Measurements from ENCODE around the gene SPAG5.

SPAG5 gene

DNA sequence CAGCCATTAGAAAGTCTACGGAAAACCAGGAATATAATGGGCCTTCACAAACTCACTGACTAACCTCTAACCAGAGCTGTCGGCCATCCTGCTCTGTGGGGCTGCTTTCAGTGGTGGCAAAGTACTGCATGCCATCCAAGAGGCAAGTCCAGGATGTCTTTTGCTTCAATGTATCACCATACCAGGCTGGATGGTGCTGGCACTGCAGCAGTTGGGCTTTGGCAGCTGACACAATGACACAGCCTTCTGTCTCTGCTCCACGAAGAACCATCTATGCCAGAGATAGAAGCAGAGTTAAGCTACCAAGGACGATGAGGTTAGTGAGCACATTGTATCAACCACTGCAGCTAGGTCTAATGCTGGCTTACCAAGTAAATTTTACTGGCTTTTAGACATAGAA is 24.9 kb upstream of the SPAG5 start:
- Histone ChIP-seq H3K27ac (ENCODE audit: low read depth, low read length) (no peak overlapping the region), H3K79me2 (ENCODE audit: control insufficient read depth, insufficient read depth, low read length, unreplicated experiment) (no peaks in the 10 kb centered on the region), H2AFZ (ENCODE audit: low read length, unreplicated experiment) (no peak overlapping the region), H3K4me1 (ENCODE audit: control insufficient read depth, insufficient read depth, low read length, unreplicated experiment) (no peaks in the 10 kb centered on the region), H3K36me3 (ENCODE audit: insufficient read depth, low read length) (peaks cover 41% of the 10 kb centered on the region), H3K27me3 (ENCODE audit: insufficient read depth, low read length) (no peaks in the 10 kb centered on the region), H3K4me3 (ENCODE audit: low read depth, low read length) (no peak overlapping the region)

DNA sequence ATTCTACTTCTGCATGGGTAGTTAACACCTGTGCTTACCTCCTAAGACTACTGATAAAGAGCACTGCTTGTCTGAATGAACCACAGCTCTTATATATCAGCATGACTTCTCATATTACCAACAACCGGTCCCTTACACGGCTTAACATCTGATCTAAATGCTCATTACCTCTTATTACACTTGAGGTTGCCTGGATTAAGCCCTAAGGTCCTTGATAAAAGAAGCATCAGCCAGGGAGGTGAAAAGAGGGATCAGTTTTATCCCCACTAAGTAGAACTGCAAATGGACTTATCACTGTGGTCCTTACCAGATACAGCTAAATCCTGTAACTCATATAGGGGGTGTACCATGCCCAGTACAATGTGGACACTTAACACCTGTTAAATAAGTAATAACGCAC is 23.4 kb upstream of the SPAG5 start:
- Histone ChIP-seq H3K27me3 (ENCODE audit: insufficient read depth, low read length) (no peaks in the 10 kb centered on the region), H2AFZ (ENCODE audit: low read length, unreplicated experiment) (no peak overlapping the region), H3K27ac (ENCODE audit: low read depth, low read length) (no peak overlapping the region), H3K79me2 (ENCODE audit: control insufficient read depth, insufficient read depth, low read length, unreplicated experiment) (no peaks in the 10 kb centered on the region), H3K4me1 (ENCODE audit: control insufficient read depth, insufficient read depth, low read length, unreplicated experiment) (no peaks in the 10 kb centered on the region), H3K4me3 (ENCODE audit: low read depth, low read length) (no peak overlapping the region), H3K36me3 (ENCODE audit: insufficient read depth, low read length) (peaks cover 44% of the 10 kb centered on the region)

DNA sequence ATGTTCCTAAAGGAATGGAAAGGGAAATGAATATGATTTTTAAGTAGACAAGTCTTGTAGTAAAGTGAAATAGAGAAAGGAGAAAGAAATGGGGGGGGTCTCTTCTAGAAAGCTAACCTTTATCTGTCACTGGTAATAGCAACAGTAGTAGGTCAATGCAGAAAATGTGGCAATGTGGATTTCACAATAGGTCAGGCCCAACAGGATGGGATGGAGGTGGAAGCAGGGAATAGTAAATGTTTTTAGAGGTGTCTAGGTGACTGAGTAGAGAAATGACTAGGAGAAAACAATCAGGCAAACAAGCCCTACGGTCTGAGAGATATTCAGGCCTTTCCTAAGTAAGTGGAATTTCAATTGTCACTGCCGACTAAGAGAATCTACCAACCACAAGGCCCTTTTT is 21.2 kb upstream of the SPAG5 start:
- H2AFZ ChIP-seq (ENCODE audit: low read length, unreplicated experiment) = no peak overlapping the region
- H3K79me2 ChIP-seq (ENCODE audit: control insufficient read depth, insufficient read depth, low read length, unreplicated experiment) = no peaks in the 10 kb centered on the region
- no peaks in the 10 kb centered on the region for H3K27me3 ChIP-seq (ENCODE audit: insufficient read depth, low read length)
- no peaks in the 10 kb centered on the region for H3K4me1 ChIP-seq (ENCODE audit: control insufficient read depth, insufficient read depth, low read length, unreplicated experiment)
- no peak overlapping the region for H3K4me3 ChIP-seq (ENCODE audit: low read depth, low read length)
- H3K27ac ChIP-seq (ENCODE audit: low read depth, low read length) = no peak overlapping the region
- peaks cover 52% of the 10 kb centered on the region for H3K36me3 ChIP-seq (ENCODE audit: insufficient read depth, low read length)

GRCh38 chr17:28618464-28618863 is 19.6 kb upstream of the SPAG5 start:
- Histone ChIP-seq H3K79me2 (ENCODE audit: control insufficient read depth, insufficient read depth, low read length, unreplicated experiment) (no peaks in the 10 kb centered on the region), H3K27ac (ENCODE audit: low read depth, low read length) (no peak overlapping the region), H3K27me3 (ENCODE audit: insufficient read depth, low read length) (no peaks in the 10 kb centered on the region), H2AFZ (ENCODE audit: low read length, unreplicated experiment) (no peak overlapping the region), H3K36me3 (ENCODE audit: insufficient read depth, low read length) (peaks cover 52% of the 10 kb centered on the region), H3K4me3 (ENCODE audit: low read depth, low read length) (no peak overlapping the region), H3K4me1 (ENCODE audit: control insufficient read depth, insufficient read depth, low read length, unreplicated experiment) (no peaks in the 10 kb centered on the region)

DNA sequence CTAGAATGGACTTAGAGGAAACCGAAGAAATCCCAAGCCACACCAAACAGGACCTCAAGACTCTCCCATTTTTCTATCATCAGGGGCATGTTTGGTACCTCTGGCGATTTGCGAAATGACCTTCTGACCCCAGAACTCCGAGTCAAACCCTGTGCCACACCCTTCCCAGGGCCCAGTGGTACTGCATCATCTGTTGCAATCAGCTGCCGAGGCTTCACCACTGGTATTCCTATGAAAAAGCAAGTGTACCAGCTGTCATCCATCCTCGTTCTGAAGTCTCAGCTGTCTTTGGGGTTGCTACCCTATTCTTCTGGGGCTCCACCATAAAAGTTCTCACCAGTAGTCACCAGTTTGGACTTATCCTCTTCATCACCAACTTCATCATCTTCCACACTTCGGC is 17.5 kb upstream of the SPAG5 start:
- Histone ChIP-seq H3K4me1 (ENCODE audit: control insufficient read depth, insufficient read depth, low read length, unreplicated experiment) (no peaks in the 10 kb centered on the region), H3K79me2 (ENCODE audit: control insufficient read depth, insufficient read depth, low read length, unreplicated experiment) (no peaks in the 10 kb centered on the region), H3K27ac (ENCODE audit: low read depth, low read length) (no peak overlapping the region), H3K4me3 (ENCODE audit: low read depth, low read length) (no peak overlapping the region), H2AFZ (ENCODE audit: low read length, unreplicated experiment) (no peak overlapping the region), H3K27me3 (ENCODE audit: insufficient read depth, low read length) (no peaks in the 10 kb centered on the region), H3K36me3 (ENCODE audit: insufficient read depth, low read length) (peaks cover 36% of the 10 kb centered on the region)

GRCh38 chr17:28615260-28615940 is 16.6 kb upstream of the SPAG5 start:
- H3K27me3 ChIP-seq (ENCODE audit: insufficient read depth, low read length) = no peaks in the 10 kb centered on the region

DNA sequence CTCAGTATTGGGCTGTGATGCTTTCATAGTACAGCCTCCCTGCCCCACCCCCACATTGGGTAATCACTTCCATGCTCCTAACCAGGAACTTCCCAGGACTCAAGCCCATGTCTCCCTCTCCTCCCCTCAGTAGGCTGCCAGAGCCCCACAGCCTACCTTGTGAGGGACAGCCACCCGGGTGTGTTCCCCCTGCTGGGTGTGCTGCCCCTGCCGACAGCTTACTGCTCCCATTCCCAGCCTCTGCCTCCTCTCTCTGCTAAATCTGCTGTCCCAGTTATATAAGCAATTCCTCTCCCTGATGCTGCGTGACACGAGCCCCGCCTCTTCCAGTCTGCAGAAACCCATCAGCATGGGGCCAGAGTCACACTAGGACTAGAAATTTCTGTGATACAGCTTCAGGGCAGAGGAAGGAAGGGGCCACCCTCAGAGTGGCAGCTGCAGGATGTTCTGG is 15.1 kb upstream of the SPAG5 start, which contains the start of gene RSKR:
Gene RSKR (minus strand): TSS at position 255 of the 451 bp plus-strand sequence. CDS start 24 bp downstream, at position 231.
- no peaks in the 10 kb centered on the region for H3K4me1 ChIP-seq (ENCODE audit: control insufficient read depth, insufficient read depth, low read length, unreplicated experiment)
- peaks cover 13% of the 10 kb centered on the region; the same call in 1 of the 2 replicates for H3K36me3 ChIP-seq (ENCODE audit: insufficient read depth, low read length)
- H3K79me2 ChIP-seq (ENCODE audit: control insufficient read depth, insufficient read depth, low read length, unreplicated experiment) = no peaks in the 10 kb centered on the region
- H3K4me3 ChIP-seq (ENCODE audit: low read depth, low read length) = no peak within 1 kb of the TSS
- no peaks in the 10 kb centered on the region for H3K27me3 ChIP-seq (ENCODE audit: insufficient read depth, low read length)
- no peak within 1 kb of the TSS for H3K27ac ChIP-seq (ENCODE audit: low read depth, low read length)
- H2AFZ ChIP-seq (ENCODE audit: low read length, unreplicated experiment) = no peak within 1 kb of the TSS

More at GRCh38 chr17:28615260-28615940, 16.6 kb upstream of the SPAG5 start:
- H3K4me1 ChIP-seq (ENCODE audit: control insufficient read depth, insufficient read depth, low read length, unreplicated experiment) = no peaks in the 10 kb centered on the region
- peaks cover 28% of the 10 kb centered on the region for H3K36me3 ChIP-seq (ENCODE audit: insufficient read depth, low read length)
- H3K4me3 ChIP-seq (ENCODE audit: low read depth, low read length) = no peak overlapping the region
- H3K79me2 ChIP-seq (ENCODE audit: control insufficient read depth, insufficient read depth, low read length, unreplicated experiment) = no peaks in the 10 kb centered on the region
- H3K27ac ChIP-seq (ENCODE audit: low read depth, low read length) = no peak overlapping the region
- no peak overlapping the region for H2AFZ ChIP-seq (ENCODE audit: low read length, unreplicated experiment)

DNA sequence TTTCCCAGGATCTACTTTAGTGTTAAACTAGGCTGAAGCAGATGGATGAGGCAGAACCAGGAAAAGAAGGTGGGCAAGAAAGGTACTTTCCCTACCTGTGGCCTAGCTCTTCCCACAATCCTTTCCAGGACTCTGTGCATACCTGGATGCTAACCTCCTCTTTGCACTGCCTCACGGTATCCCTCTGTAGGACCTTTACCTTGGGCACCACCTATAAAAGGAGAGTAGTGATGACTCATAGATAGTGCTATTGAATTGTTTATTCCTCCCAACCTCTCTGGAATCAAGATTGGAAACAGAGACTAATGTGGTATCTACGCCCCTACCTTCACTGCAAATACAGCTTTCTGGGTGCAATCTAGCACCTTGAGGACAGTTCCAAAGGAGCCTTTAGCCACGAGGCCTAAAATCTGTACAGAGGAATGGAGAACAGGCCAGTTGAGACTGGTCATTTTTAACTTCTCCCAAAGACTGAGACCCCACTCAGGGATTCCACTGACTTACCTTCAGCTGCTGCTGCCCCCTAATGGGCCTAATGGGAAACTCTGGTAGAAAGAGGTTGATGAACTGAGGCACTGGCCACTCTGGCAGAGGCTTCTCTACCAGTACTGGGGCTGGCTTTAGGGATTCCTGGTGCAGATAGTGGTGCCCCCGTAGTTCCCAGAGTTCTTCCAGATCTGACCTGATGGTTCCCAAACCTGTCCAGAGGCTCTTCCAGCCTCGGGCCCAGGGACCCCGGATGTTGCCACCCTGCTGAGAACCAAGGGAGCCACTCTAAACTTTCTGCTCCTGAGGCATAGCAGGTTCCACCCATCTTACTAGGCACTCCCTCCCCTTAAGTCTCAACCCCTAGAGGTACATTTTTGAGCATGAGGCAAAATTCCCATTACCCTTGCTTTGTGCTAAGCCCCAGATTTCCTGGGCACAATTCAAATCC is 14.4 kb upstream of the SPAG5 start:
- Histone ChIP-seq H3K36me3 (ENCODE audit: insufficient read depth, low read length) (0 out of 2 replicates have a peak, but pooled peaks cover 8% of the 10 kb centered on the region), H3K27ac (ENCODE audit: low read depth, low read length) (no peak overlapping the region), H3K79me2 (ENCODE audit: control insufficient read depth, insufficient read depth, low read length, unreplicated experiment) (no peaks in the 10 kb centered on the region), H3K4me1 (ENCODE audit: control insufficient read depth, insufficient read depth, low read length, unreplicated experiment) (no peaks in the 10 kb centered on the region), H3K4me3 (ENCODE audit: low read depth, low read length) (no peak overlapping the region), H2AFZ (ENCODE audit: low read length, unreplicated experiment) (no peak overlapping the region), H3K27me3 (ENCODE audit: insufficient read depth, low read length) (no peaks in the 10 kb centered on the region)

GRCh38 chr17:28612531-28612930 is 13.7 kb upstream of the SPAG5 start:
- H3K79me2 ChIP-seq (ENCODE audit: control insufficient read depth, insufficient read depth, low read length, unreplicated experiment) = no peaks in the 10 kb centered on the region

DNA sequence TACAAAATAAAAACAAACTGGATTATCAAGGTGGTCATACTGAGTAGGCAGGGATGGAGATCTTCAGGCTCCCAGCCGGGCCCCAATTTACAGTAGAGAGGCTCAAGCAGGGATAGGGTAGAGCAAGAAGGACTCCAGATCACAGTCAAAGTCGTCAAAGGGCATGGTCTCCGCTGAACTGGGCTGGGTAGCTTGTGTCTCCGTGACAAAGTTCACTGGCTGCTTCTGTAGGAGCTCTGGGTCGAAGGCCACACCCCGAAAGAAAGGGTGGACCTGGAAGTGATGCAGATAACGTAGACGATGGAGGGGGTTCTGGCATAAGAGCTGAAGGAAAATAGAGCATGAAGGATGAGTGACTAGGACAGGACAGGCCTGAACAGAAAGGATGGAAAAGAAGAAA is 11.6 kb upstream of the SPAG5 start:
- Histone ChIP-seq H3K36me3 (ENCODE audit: insufficient read depth, low read length) (no peaks in the 10 kb centered on the region), H3K4me3 (ENCODE audit: low read depth, low read length) (no peak overlapping the region), H3K79me2 (ENCODE audit: control insufficient read depth, insufficient read depth, low read length, unreplicated experiment) (no peaks in the 10 kb centered on the region), H3K4me1 (ENCODE audit: control insufficient read depth, insufficient read depth, low read length, unreplicated experiment) (no peaks in the 10 kb centered on the region), H2AFZ (ENCODE audit: low read length, unreplicated experiment) (no peak overlapping the region), H3K27me3 (ENCODE audit: insufficient read depth, low read length) (no peaks in the 10 kb centered on the region), H3K27ac (ENCODE audit: low read depth, low read length) (no peak overlapping the region)

More at GRCh38 chr17:28612531-28612930, 13.7 kb upstream of the SPAG5 start:
- Histone ChIP-seq H3K27ac (ENCODE audit: low read depth, low read length) (no peak overlapping the region), H3K36me3 (ENCODE audit: insufficient read depth, low read length) (0 out of 2 replicates have a peak, but pooled peaks cover 8% of the 10 kb centered on the region), H2AFZ (ENCODE audit: low read length, unreplicated experiment) (no peak overlapping the region), H3K4me3 (ENCODE audit: low read depth, low read length) (no peak overlapping the region), H3K27me3 (ENCODE audit: insufficient read depth, low read length) (no peaks in the 10 kb centered on the region), H3K4me1 (ENCODE audit: control insufficient read depth, insufficient read depth, low read length, unreplicated experiment) (no peaks in the 10 kb centered on the region)

Measured in ACC112 (cell line).